GM12878 (cell line): ENCODE results near the gene FAHD1.

Experiments used
- CBX5 ChIP-seq: sonication (generic); IDR thresholded peaks from 2 replicates; pipeline ENCODE4 v1.6.1; 2016; ENCODE audit warnings: low read depth, moderate library complexity, mild to moderate bottlenecking, inconsistent platforms
- CHD4 ChIP-seq: fragments of 200-600 bp; sonication (generic); IDR thresholded peaks from 2 replicates; pipeline ENCODE4 v1.6.1; 2016; ENCODE audit warnings: mild to moderate bottlenecking
- NR2C2 ChIP-seq: IDR thresholded peaks from 2 replicates; pipeline ENCODE4 v1.6.1; 2011; ENCODE audit warnings: borderline replicate concordance, low read depth; ENCODE audit not compliant: control insufficient read depth, insufficient read length
- TBL1XR1 ChIP-seq: IDR thresholded peaks from 2 replicates; pipeline ENCODE4 v1.6.1; 2012; ENCODE audit warnings: low read depth, low read length, improper control_type of control experiment
- TF ChIP-seq, protein P1 (sequence below): fragments of 150-350 bp; IDR thresholded peaks from 2 replicates; pipeline ENCODE4 v1.6.1; 2014; ENCODE audit warnings: mild to moderate bottlenecking, low read depth, low read length
- TF ChIP-seq, protein P2 (sequence below): IDR thresholded peaks from 2 replicates; pipeline ENCODE4 v1.6.1; 2011; ENCODE audit warnings: low read depth, low read length, improper control_type of control experiment, borderline replicate concordance
- TF ChIP-seq, protein P3 (sequence below), 3 experiments: IDR thresholded peaks in 2 of 3; conservative IDR thresholded peaks in 1 of 3; 2 replicates each; pipeline ENCODE4 v1.5.1; 2011; ENCODE audit warnings: low read depth in 3 of 3, low read length in 3 of 3, mild to moderate bottlenecking in 3 of 3, control low read depth in 2 of 3, moderate library complexity in 2 of 3, inconsistent platforms in 1 of 3, mixed read lengths in 1 of 3; ENCODE audit not compliant: control insufficient read depth in 2 of 3, insufficient read depth in 1 of 3; ENCODE audit errors: extremely low read depth in 1 of 3
- TF ChIP-seq, protein P4 (sequence below): fragments of 450-650 bp; IDR thresholded peaks from 2 replicates; pipeline ENCODE4 v1.6.1; 2017; ENCODE audit warnings: low read depth, mild to moderate bottlenecking, moderate library complexity

DNA sequence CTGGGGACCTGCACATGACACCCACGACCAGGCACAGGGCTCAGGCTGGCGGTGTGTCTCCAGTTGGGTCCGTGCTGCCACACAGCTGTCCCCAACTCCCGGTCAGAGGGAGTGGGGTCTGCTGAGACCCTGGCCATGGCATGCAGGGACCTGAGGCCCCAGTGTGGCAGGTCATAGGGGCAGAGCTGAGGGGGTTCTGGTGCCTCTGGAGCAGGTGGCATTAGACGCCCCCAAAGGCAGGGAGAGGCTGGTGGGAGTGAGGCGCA, 40.0 kb upstream of the FAHD1 start:
- TF ChIP-seq NR2C2 (no peak), CBX5 (no peak), TBL1XR1 (no peak), CHD4 (no peak)
- TF ChIP-seq, protein P1, sequence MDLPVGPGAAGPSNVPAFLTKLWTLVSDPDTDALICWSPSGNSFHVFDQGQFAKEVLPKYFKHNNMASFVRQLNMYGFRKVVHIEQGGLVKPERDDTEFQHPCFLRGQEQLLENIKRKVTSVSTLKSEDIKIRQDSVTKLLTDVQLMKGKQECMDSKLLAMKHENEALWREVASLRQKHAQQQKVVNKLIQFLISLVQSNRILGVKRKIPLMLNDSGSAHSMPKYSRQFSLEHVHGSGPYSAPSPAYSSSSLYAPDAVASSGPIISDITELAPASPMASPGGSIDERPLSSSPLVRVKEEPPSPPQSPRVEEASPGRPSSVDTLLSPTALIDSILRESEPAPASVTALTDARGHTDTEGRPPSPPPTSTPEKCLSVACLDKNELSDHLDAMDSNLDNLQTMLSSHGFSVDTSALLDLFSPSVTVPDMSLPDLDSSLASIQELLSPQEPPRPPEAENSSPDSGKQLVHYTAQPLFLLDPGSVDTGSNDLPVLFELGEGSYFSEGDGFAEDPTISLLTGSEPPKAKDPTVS = no peak
- TF ChIP-seq, protein P2, sequence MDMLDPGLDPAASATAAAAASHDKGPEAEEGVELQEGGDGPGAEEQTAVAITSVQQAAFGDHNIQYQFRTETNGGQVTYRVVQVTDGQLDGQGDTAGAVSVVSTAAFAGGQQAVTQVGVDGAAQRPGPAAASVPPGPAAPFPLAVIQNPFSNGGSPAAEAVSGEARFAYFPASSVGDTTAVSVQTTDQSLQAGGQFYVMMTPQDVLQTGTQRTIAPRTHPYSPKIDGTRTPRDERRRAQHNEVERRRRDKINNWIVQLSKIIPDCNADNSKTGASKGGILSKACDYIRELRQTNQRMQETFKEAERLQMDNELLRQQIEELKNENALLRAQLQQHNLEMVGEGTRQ = no peak
- TF ChIP-seq, protein P3, sequence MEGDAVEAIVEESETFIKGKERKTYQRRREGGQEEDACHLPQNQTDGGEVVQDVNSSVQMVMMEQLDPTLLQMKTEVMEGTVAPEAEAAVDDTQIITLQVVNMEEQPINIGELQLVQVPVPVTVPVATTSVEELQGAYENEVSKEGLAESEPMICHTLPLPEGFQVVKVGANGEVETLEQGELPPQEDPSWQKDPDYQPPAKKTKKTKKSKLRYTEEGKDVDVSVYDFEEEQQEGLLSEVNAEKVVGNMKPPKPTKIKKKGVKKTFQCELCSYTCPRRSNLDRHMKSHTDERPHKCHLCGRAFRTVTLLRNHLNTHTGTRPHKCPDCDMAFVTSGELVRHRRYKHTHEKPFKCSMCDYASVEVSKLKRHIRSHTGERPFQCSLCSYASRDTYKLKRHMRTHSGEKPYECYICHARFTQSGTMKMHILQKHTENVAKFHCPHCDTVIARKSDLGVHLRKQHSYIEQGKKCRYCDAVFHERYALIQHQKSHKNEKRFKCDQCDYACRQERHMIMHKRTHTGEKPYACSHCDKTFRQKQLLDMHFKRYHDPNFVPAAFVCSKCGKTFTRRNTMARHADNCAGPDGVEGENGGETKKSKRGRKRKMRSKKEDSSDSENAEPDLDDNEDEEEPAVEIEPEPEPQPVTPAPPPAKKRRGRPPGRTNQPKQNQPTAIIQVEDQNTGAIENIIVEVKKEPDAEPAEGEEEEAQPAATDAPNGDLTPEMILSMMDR (IDR thresholded peaks at IDR 0.05 in 2 of 3, conservative IDR thresholded peaks at IDR 0.05 in 1 of 3; ENCODE audit: control insufficient read depth in 2 of 3, extremely low read depth in 1 of 3, insufficient read depth in 1 of 3, low read depth in 3 of 3, low read length in 3 of 3) = no peak
- TF ChIP-seq, protein P4, sequence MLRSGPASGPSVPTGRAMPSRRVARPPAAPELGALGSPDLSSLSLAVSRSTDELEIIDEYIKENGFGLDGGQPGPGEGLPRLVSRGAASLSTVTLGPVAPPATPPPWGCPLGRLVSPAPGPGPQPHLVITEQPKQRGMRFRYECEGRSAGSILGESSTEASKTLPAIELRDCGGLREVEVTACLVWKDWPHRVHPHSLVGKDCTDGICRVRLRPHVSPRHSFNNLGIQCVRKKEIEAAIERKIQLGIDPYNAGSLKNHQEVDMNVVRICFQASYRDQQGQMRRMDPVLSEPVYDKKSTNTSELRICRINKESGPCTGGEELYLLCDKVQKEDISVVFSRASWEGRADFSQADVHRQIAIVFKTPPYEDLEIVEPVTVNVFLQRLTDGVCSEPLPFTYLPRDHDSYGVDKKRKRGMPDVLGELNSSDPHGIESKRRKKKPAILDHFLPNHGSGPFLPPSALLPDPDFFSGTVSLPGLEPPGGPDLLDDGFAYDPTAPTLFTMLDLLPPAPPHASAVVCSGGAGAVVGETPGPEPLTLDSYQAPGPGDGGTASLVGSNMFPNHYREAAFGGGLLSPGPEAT = no peak
